ENCODE measurements around the gene FOXQ1.
"Not testable (repeated sequence)": the region's sequence is repeated elsewhere in the genome, so short reads cannot be mapped to it uniquely, and the experiment has no call there.

Gene FOXQ1

GRCh38 chr6:1290805-1291204, 21.1 kb upstream of the FOXQ1 start:
- no peak for DNase-seq (ENCODE audit: low read depth in 2 of 2)

- no peak for DNase-seq (ENCODE audit: low read depth in 2 of 2)
Observed at GRCh38 chr6:1291381-1291780, 20.5 kb upstream of the FOXQ1 start.

- no peak for DNase-seq (ENCODE audit: low read depth in 2 of 2)
Observed at GRCh38 chr6:1295420-1295819, 16.5 kb upstream of the FOXQ1 start.

DNA sequence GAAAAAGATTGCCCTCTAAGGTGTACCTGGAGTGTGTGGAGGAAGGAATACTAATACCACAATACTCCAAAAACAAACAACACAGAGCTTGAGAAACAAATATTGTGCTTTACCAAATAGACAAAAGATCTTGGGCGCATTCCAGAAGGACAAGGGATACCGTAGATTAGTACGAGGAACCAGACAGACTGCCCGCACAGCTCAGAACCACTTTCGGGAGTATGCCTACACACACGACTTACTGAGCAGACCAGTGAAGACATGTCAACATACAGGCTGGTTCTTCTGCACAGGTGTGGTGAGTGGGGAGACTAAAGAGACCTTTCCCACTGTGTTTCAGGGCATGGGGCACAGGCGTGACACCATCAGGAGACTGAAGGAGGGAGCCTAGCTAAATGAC, 15.8 kb upstream of the FOXQ1 start:
- no peak for DNase-seq (ENCODE audit: low read depth in 2 of 2)

GRCh38 chr6:1296542-1296941, 15.4 kb upstream of the FOXQ1 start:
- no peak for DNase-seq (ENCODE audit: low read depth in 2 of 2)

DNA sequence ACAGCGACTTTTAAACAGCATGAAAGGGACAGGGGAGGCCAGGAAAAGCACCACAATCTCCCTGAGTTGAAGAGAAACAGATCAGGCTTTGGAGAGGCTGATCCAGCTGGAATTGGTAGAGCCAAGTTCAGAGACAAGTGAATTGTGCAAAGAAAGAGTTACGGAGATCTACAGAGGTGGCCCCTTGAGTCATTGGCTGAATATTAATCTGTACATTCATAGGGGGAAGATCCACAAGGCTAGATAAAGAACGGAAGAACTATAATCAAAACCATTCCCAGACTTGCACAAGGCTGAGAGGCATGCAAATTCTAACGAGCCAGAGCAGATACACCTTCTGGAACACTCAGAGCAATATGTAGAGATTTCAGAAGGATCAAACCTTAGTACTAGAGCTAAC, 14.2 kb upstream of the FOXQ1 start:
- no peak for DNase-seq (ENCODE audit: low read depth in 2 of 2)

- no peak for DNase-seq (ENCODE audit: low read depth in 2 of 2)
Observed at GRCh38 chr6:1298768-1299167, 13.1 kb upstream of the FOXQ1 start.

GRCh38 chr6:1306133-1306532, 5.8 kb upstream of the FOXQ1 start:
- no peak for DNase-seq (ENCODE audit: low read depth in 2 of 2)

GRCh38 chr6:1309366-1309765, 2.5 kb upstream of the FOXQ1 start:
- no peak for DNase-seq (ENCODE audit: low read depth in 2 of 2)

GRCh38 chr6:1310628-1311399, 1.1 kb upstream of the FOXQ1 start:
- DNase-seq (ENCODE audit: low read depth in 2 of 2) = no peak

GRCh38 chr6:1312203-1312472, 240 bp downstream of the FOXQ1 start:
- DNase-seq (ENCODE audit: low read depth in 2 of 2) = no peak

DNA sequence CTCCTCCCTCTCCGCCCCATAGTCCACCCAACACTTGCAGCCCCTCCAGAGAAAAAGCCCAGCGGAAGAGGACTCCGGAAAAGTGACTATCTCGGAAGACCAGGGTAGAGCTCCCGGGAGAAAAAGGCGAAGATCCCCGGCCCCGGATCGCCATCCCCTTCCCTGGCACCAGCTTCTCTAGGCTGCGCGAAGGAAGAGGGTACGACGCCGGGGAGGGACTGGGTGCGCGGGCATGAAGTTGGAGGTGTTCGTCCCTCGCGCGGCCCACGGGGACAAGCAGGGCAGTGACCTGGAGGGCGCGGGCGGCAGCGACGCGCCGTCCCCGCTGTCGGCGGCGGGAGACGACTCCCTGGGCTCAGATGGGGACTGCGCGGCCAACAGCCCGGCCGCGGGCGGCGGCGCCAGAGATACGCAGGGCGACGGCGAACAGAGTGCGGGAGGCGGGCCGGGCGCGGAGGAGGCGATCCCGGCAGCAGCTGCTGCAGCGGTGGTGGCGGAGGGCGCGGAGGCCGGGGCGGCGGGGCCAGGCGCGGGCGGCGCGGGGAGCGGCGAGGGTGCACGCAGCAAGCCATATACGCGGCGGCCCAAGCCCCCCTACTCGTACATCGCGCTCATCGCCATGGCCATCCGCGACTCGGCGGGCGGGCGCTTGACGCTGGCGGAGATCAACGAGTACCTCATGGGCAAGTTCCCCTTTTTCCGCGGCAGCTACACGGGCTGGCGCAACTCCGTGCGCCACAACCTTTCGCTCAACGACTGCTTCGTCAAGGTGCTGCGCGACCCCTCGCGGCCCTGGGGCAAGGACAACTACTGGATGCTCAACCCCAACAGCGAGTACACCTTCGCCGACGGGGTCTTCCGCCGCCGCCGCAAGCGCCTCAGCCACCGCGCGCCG, 822 bp downstream of the FOXQ1 start:
- no peak for DNase-seq (ENCODE audit: low read depth in 2 of 2)

GRCh38 chr6:1313384-1313766, 1.5 kb downstream of the FOXQ1 start:
- no peak for DNase-seq (ENCODE audit: low read depth in 2 of 2)

DNA sequence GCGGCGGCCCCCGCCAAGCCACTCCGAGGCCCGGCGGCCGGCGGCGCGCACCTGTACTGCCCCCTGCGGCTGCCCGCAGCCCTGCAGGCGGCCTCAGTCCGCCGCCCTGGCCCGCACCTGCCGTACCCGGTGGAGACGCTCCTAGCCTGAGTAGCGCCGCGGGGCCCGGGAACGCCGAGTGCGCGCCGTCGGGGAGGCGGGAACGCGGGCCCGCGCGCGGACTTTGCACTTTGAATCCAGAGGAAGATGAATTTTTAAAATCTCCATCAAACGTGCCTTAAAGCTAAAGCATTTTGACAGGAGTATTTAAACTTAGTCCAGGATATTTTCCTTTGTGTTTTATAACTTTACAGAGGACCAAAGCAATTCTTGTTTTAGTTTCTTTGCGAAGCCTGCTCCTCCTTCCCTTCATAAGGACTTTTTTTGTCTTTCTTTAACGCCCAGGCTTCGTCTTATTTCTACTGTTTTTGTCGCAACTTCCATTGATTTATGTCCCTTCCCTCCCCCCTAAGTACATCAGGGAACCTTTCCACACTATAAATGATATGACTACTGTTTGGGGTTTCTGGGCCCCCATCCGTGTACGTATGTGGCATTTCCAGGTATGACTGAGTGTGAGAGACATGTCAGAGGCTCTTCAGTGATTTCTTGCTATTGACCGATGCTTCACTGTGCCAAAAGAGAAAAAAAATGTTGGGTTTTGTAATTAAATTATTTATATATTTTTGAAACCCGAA, 2.0 kb downstream of the FOXQ1 start:
- DNase-seq (ENCODE audit: low read depth in 2 of 2) = no peak

DNA sequence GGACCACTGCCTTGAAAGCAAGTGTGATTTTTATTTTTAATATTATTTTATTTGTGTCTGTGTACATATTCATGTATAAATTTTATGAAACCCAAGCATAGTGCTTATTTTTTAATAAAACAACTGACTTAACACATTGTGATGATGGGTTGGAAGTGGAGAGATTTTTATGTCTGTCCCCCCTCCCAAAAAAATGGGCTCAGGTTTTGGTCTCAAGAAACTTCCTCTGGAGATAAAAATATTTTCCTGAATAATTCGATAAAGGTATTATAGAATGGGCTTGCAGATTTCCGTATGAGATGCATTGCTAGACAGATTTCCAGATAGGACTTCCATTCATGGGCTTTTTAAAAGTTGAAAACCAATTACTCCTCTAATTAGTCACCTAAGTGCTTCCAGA, 2.7 kb downstream of the FOXQ1 start:
- no peak for DNase-seq (ENCODE audit: low read depth in 2 of 2)

- no peak for DNase-seq (ENCODE audit: low read depth in 2 of 2)
Observed at GRCh38 chr6:1315201-1315559, 3.3 kb downstream of the FOXQ1 start.

DNA sequence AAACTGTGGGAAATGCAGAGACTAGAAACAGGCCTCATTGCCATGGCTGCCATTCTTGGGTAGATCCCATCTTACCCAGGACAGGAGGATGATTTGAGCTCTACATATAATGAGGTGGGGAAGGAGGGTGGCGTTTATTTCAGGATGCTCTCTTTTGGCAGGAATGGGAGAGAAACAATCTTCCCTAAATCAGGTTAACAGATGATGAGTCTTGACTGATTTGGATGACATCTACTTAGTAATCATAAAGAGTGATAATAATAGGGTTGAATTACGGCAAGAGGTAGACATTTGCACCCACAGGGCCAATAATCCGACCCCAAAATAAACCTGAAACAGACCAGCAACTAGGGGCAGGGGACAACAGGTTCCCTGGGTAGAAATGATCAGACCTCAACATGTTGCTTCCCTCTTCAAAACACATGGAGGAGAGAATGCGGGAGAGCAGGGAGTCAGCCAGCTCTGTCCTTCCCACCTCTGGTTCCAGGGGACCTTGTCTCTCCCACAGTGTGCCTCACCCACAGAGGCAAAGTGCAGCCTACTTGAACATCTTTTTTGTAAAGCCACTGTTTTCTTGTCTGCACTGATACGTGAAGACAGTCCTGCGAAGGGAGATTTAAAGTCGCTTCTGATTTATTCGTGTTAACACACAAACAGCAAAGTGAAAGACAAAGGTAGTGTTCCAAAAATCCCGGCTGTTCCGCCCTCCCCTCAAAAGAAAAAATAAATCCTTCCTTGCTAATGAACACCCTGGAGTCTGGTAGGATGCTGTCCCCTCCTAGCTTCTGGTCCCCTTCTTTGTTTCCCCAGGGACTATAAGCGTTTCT, 3.9 kb downstream of the FOXQ1 start:
- DNase-seq (ENCODE audit: low read depth in 2 of 2) = no peak

DNA sequence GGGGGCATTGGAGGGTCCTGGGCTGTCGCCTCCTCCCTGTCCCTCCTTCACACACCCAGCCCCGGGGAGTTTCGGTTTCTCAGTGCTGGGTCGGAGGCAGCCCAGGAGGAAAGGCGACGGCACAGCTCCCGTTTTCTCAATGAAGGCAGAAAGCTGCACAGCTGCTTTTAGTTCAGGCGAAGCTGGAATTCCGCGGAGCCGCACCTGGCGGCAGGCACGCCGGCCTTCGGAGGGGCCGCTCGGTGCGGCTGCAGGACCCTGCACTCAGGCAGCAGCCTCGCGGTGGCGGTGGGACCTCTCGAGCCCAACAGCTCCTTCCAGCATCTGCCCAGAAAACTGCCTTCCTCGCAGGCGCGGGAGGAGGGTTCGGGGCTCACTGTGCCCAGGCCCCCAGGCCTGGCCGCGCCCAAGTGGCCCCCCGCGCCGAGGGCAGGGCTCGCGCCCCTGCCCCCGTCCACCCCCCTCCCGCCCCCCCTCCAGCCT, 4.6 kb downstream of the FOXQ1 start:
- DNase-seq (ENCODE audit: low read depth in 2 of 2) = no peak

DNA sequence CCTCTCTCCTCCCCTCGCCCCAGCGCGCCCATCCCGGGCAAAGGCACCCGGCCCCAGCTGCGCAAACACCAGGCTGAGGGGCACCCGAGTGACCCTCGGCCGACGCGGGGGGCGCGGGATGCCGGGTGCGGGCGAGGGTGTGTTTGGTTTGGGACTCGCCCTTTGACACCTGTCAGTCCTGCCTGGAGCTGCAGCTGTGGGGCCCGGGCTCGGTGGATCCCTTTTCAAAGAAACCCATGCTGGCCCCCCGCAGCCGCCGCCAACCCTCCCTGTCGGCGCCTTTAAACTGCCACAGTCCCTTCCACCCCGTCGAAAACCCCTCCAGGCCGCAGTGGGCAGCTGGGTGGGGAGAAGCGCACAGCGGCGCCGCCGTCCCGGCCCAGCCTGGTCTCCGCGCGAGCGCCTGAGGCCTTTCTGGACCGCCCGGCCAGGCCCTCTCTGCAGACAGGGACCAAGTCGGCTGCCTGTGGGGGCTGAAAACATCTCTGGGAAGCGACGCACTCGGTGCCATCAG, 5.5 kb downstream of the FOXQ1 start:
- DNase-seq (ENCODE audit: low read depth in 2 of 2) = no peak

- DNase-seq (ENCODE audit: low read depth in 2 of 2) = no peak
Observed at GRCh38 chr6:1318036-1318435, 6.1 kb downstream of the FOXQ1 start.

DNA sequence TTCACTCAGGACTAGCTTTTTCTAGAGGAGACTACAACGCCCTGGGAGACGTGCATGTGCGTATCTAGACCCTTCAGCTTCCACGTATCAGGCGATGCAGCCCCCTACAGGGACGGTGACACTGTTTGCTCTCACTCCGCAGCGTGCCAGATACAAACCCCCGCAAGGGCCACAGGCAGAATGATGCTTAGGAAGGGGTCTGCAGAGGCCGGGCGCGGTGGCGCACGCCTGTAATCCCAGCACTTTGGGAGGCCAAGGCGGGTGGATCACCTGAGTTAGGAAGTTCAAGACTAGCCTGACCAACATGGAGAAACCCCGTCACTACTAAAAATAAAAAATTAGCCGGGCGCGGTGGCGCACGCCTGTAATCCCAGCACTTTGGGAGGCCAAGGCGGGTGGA, 6.7 kb downstream of the FOXQ1 start:
- not testable (repeated sequence) for DNase-seq (ENCODE audit: low read depth in 2 of 2)

DNA sequence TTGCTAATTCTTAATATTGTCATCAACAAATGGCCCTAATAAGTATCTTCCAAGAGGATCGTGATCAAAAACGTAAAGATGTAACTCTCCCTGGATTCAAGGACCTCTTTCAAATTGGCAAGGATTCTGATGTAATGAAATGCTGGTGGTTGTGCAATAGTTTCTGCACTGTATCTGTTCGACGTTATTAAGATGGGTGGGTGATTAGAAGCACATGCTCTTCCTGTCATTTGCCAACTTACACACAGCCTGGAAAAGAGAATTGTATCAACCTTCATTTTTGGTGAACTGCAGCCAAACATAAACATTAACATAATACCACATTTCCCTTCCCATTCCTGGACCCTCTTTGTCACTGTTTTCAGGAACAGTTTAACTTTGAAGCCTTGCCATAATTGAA, 9.8 kb downstream of the FOXQ1 start:
- no peak for DNase-seq (ENCODE audit: low read depth in 2 of 2)
